Neural cell (in vitro differentiated cells): ENCODE results near the gene TNS3. TPM values are rescaled to one million over a fixed set of nuclear protein-coding genes. Genes with fewer than 3 reads are reported as not detected.

Experiments used
- H2AFZ ChIP-seq: fragments of 200-600, 300-800 bp; sonication (generic), shearing (Covaris generic); 2 replicates; pipeline ENCODE4 v1.6.0; 2014; ENCODE audit warnings: low read depth, mild to moderate bottlenecking, antibody characterized with exemption, low read length, moderate library complexity
- H3F3A ChIP-seq: fragments of 200-600 bp; shearing (Covaris generic); 2 replicates; pipeline ENCODE4 v1.6.1; 2016; ENCODE audit warnings: mild to moderate bottlenecking, moderate library complexity, mixed read lengths, antibody characterized with exemption, low read length; ENCODE audit not compliant: insufficient read depth, poor library complexity, severe bottlenecking
- H3K27ac ChIP-seq: fragments of 200-600, 300-800 bp; sonication (generic), shearing (Covaris generic); 2 replicates; pipeline ENCODE4 v1.5.1; 2014; ENCODE audit warnings: mild to moderate bottlenecking, low read length, moderate library complexity
- H3K27me3 ChIP-seq: fragments of 300-800, 200-600 bp; sonication (generic), shearing (Covaris generic); 2 replicates; pipeline ENCODE4 v1.6.0; 2014; ENCODE audit warnings: mild to moderate bottlenecking, low read depth, low read length, moderate library complexity; ENCODE audit not compliant: insufficient read depth
- H3K36me3 ChIP-seq: fragments of 300-800, 200-600 bp; sonication (generic), shearing (Covaris generic); 2 replicates; pipeline ENCODE4 v1.5.1; 2014; ENCODE audit warnings: mild to moderate bottlenecking, antibody characterized with exemption, low read length, moderate library complexity; ENCODE audit not compliant: insufficient read depth
- H3K4me2 ChIP-seq: fragments of 300-800, 200-600 bp; sonication (generic), shearing (Covaris generic); 2 replicates; pipeline ENCODE4 v1.6.0; 2014; ENCODE audit warnings: mild to moderate bottlenecking, low read length
- H3K4me3 ChIP-seq: fragments of 300-800, 200-600 bp; sonication (generic), shearing (Covaris generic); 2 replicates; pipeline ENCODE4 v1.5.1; 2014; ENCODE audit warnings: mild to moderate bottlenecking, low read length, moderate library complexity
- H3K79me2 ChIP-seq: fragments of 200-600 bp; shearing (Covaris generic); replicated peaks from 2 replicates; pipeline ENCODE4 v1.6.0; 2014; ENCODE audit warnings: mild to moderate bottlenecking, low read length, moderate library complexity; ENCODE audit not compliant: insufficient read depth
- H3K9ac ChIP-seq: fragments of 300-800, 200-600 bp; sonication (generic), shearing (Covaris generic); 2 replicates; pipeline ENCODE4 v1.6.1; 2016; ENCODE audit warnings: mild to moderate bottlenecking, low read length, mixed read lengths
- H3K9me2 ChIP-seq: fragments of 200-600 bp; shearing (Covaris generic); 2 replicates; pipeline ENCODE4 v1.6.1; 2016; ENCODE audit warnings: mild to moderate bottlenecking, low read length, mixed read lengths; ENCODE audit not compliant: insufficient read depth
- H3K9me3 ChIP-seq: fragments of 200-600, 300-800 bp; sonication (generic), shearing (Covaris generic); 2 replicates; pipeline ENCODE4 v1.6.1; 2016; ENCODE audit warnings: mild to moderate bottlenecking, mixed run types, low read length, moderate library complexity, mixed read lengths
- H4K20me1 ChIP-seq: fragments of 200-600 bp; shearing (Covaris generic); 2 replicates; pipeline ENCODE4 v1.6.1; 2016; ENCODE audit warnings: mild to moderate bottlenecking, mixed run types; ENCODE audit not compliant: insufficient read depth
- EP300 ChIP-seq: fragments of 450-650 bp; conservative IDR thresholded peaks from 2 replicates; pipeline ENCODE4 v1.6.1; 2014; ENCODE audit warnings: antibody characterized with exemption, mild to moderate bottlenecking, moderate library complexity; ENCODE audit not compliant: poor library complexity, severe bottlenecking
- EZH2 ChIP-seq: fragments of 200-600, 300-800 bp; shearing (Covaris generic), sonication (generic); IDR thresholded peaks from 2 replicates; pipeline ENCODE4 v1.6.1; 2014; ENCODE audit warnings: antibody characterized with exemption, low read length, borderline replicate concordance, mild to moderate bottlenecking; ENCODE audit not compliant: insufficient read depth, poor library complexity, severe bottlenecking
- MXI1 ChIP-seq: fragments of 450-650 bp; conservative IDR thresholded peaks from 2 replicates; pipeline ENCODE4 v1.6.1; 2014; ENCODE audit warnings: antibody characterized with exemption, mild to moderate bottlenecking; ENCODE audit not compliant: poor library complexity, severe bottlenecking
- POLR2AphosphoS5 ChIP-seq: IDR thresholded peaks from 2 replicates; pipeline ENCODE4 v1.6.1; 2012
- RAD21 ChIP-seq: fragments of 450-650 bp; conservative IDR thresholded peaks from 2 replicates; pipeline ENCODE4 v1.6.1; 2014; ENCODE audit warnings: antibody characterized with exemption, mild to moderate bottlenecking, moderate library complexity
- REST ChIP-seq: IDR thresholded peaks from 2 replicates; pipeline ENCODE4 v1.6.1; 2012; ENCODE audit warnings: borderline replicate concordance
- SMC3 ChIP-seq: fragments of 450-650 bp; conservative IDR thresholded peaks from 2 replicates; pipeline ENCODE4 v1.6.1; 2014; ENCODE audit warnings: antibody characterized with exemption, mild to moderate bottlenecking, moderate library complexity; ENCODE audit not compliant: poor library complexity
- TAF1 ChIP-seq: IDR thresholded peaks from 2 replicates; pipeline ENCODE4 v1.6.1; 2012; ENCODE audit warnings: low read depth
- polyA plus RNA-seq: library from polyadenylated mRNA; depleted of rRNA; stranded (reverse); fragments of >200 nt; gene quantifications from 2 replicates; pipeline ENCODE4 v1.2.3, GENCODE V29; 2014
- TF ChIP-seq, protein P1 (sequence below): fragments of 450-650 bp; IDR thresholded peaks from 2 replicates; pipeline ENCODE4 v1.5.1; 2014; ENCODE audit warnings: antibody characterized with exemption, mild to moderate bottlenecking, moderate library complexity; ENCODE audit not compliant: poor library complexity, severe bottlenecking

The TNS3 gene
- polyA plus RNA-seq, 1 donor from 2014 or later, result 0.58 TPM

DNA sequence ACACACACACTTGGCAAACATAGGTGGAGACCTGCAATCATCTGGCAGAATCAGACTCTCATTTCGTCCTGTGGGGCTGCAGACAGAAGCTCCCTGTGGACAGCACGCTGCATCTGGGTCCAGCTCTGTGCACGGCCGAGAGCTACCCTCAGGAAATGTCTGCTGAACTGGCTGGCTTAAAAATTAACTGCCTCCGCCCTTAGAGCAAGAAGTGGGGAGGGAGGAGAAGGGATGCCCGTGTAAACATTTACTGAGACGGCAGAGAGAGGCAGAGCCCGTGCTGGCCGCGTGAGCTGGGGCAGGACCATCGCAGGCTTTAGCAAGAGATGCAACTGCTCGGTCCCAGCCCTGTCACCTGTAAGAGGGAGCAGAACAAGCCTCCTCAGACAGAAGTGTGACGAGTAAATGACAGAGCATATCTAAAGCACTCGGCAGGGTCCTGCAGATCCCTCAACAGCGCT is 81.8 kb downstream of the TNS3 start:
- no peak overlapping the region for H3K27ac ChIP-seq
- H3K27me3 ChIP-seq, result no peaks in the 10 kb centered on the region
- no peak overlapping the region for H3K4me2 ChIP-seq
- no peaks in the 10 kb centered on the region for H4K20me1 ChIP-seq
- H3K9me2 ChIP-seq, result no peaks in the 10 kb centered on the region
- TF ChIP-seq, protein P1, sequence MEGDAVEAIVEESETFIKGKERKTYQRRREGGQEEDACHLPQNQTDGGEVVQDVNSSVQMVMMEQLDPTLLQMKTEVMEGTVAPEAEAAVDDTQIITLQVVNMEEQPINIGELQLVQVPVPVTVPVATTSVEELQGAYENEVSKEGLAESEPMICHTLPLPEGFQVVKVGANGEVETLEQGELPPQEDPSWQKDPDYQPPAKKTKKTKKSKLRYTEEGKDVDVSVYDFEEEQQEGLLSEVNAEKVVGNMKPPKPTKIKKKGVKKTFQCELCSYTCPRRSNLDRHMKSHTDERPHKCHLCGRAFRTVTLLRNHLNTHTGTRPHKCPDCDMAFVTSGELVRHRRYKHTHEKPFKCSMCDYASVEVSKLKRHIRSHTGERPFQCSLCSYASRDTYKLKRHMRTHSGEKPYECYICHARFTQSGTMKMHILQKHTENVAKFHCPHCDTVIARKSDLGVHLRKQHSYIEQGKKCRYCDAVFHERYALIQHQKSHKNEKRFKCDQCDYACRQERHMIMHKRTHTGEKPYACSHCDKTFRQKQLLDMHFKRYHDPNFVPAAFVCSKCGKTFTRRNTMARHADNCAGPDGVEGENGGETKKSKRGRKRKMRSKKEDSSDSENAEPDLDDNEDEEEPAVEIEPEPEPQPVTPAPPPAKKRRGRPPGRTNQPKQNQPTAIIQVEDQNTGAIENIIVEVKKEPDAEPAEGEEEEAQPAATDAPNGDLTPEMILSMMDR, result no peak
- H3K4me3 ChIP-seq, result no peak overlapping the region
- H3K9ac ChIP-seq, result no peak overlapping the region
- no peak overlapping the region for H2AFZ ChIP-seq
- no peaks in the 10 kb centered on the region for H3K79me2 ChIP-seq
- no peaks in the 10 kb centered on the region for H3K9me3 ChIP-seq
- H3K36me3 ChIP-seq, result no peaks in the 10 kb centered on the region
- H3F3A ChIP-seq, result no peaks in the 10 kb centered on the region

DNA sequence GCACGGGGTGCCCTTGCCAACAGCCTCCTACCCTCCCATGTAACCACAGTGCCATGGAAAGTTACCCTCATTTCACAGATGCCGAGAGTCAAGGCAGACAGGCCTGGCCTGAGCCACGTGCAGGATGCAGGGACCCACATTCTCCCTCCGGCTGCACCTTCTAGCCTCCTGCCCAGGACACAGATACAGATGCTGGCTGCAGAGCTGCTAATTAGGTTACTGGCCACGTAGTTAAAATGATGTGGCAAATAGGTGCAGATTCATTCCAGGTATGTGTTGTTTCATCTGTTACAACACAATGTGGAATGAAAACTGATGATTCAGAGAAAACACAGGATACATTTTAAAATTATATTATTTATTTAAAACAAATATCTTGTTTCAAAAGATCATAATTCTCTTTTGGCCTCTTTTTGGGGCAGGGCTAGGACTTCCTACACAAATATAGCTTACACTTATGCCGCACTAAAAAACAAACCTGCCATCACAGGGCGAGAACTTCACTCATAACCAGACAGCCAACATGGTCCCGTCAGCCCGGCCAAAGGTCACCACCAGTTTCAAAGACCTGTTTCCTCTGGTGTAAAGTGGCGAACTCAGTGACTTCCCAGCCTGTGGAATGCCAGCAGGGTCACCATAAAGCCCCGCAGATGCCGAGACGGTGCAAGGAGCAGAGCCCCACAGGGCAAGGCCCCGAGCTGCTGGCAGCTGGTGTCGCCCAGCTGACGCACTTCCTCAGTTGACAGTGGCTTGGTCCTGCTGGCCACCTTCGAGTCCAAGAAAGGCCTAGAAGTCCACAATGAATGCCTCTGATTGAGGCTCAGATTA is 83.5 kb downstream of the TNS3 start:
- H3K9me3 ChIP-seq, result no peaks in the 10 kb centered on the region

More for the DNA sequence above, 83.5 kb downstream of the TNS3 start:
- Histone ChIP-seq H3K9me2 (no peaks in the 10 kb centered on the region), H3K4me2 (no peak overlapping the region), H2AFZ (no peak overlapping the region), H3F3A (no peaks in the 10 kb centered on the region), H3K4me3 (no peak overlapping the region), H3K79me2 (no peaks in the 10 kb centered on the region), H3K9ac (no peak overlapping the region), H3K36me3 (no peaks in the 10 kb centered on the region), H3K27ac (no peak overlapping the region), H4K20me1 (no peaks in the 10 kb centered on the region), H3K27me3 (no peaks in the 10 kb centered on the region)
- TF ChIP-seq, protein P1, result no peak
- TF ChIP-seq EZH2 (no peak), REST (no peak), EP300 (no peak), RAD21 (no peak), POLR2AphosphoS5 (no peak), MXI1 (no peak), SMC3 (no peak), TAF1 (no peak)
